NCI-H345 treated with DMSO at 0.1 percent for 48 hours (cell line): ENCODE results near the gene IL13RA1.
"Not testable (repeated sequence)": the region's sequence is repeated elsewhere in the genome, so short reads cannot be mapped to it uniquely, and the experiment has no call there.

Experiments
- DNase-seq: peaks from one replicate; lab custom pipeline; 2025; ENCODE audit not compliant: unreplicated experiment; lab: John Stamatoyannopoulos, UW

The IL13RA1 gene

GRCh38 chrX:118772051-118772450, 44.6 kb downstream of the IL13RA1 start:
- DNase-seq: no peak

- DNase-seq: no peak
These were observed 46.4 kb downstream of the IL13RA1 start for GRCh38 chrX:118773782-118774181.

GRCh38 chrX:118779581-118779980, 52.2 kb downstream of the IL13RA1 start:
- DNase-seq: no peak

- DNase-seq: no peak
These were observed 53.1 kb downstream of the IL13RA1 start for GRCh38 chrX:118780509-118780908.

GRCh38 chrX:118780911-118781310, 53.5 kb downstream of the IL13RA1 start:
- no peak for DNase-seq

- no peak for DNase-seq
These were observed 68.3 kb downstream of the IL13RA1 start for GRCh38 chrX:118795528-118796280.

- no peak for DNase-seq
These were observed 75.5 kb downstream of the IL13RA1 start for GRCh38 chrX:118802857-118803256.

GRCh38 chrX:118807151-118808017, 80.0 kb downstream of the IL13RA1 start:
- DNase-seq: peak; percentile 33

GRCh38 chrX:118817257-118817656, 89.9 kb downstream of the IL13RA1 start:
- not testable (repeated sequence) for DNase-seq

- peak; percentile 71 for DNase-seq
These were observed 96.1 kb downstream of the IL13RA1 start, which contains the start of gene ZCCHC12 for GRCh38 chrX:118823263-118824172. TSS of gene ZCCHC12 (plus strand) at chrX:118823824. CDS start at chrX:118825245, 1,421 bp downstream.

- DNase-seq: no peak
These were observed 96.8 kb downstream of the IL13RA1 start for GRCh38 chrX:118824173-118824730.

- no peak for DNase-seq
These were observed 97.8 kb downstream of the IL13RA1 start for GRCh38 chrX:118825227-118825626.

- DNase-seq: peak; percentile 20
These were observed 112.0 kb downstream of the IL13RA1 start for GRCh38 chrX:118839334-118839958.
